GM21528 (cell line): Measurements from ENCODE around the gene CCNA1.

Experiments
- ATAC-seq: cut with Tn5 transposase; IDR thresholded peaks from one replicate; pipeline ENCODE4 v1.9.1; 2021; ENCODE audit warnings: mild to moderate bottlenecking, moderate library complexity; ENCODE audit not compliant: unreplicated experiment, low FRiP score

Gene CCNA1

DNA sequence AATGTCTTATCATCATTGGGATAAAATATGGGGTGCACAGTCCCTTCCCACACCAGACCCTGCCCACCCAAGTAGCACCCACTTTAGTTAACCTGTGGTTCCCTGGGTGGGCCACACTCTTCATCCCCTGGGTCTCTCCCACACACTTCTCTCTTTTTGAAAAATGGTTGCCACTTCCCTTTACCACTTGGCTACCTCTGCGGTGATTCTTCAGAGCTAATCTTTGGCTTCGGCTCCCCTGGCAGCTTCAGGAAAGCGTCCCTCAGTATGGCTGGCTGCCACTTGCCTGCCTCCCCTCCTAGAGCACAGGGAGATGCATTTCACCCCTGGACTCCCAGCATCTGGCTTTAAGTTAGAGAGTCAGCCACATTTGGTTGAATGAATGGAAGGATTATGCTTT, 18.2 kb downstream of the CCNA1 start:
- no peak for ATAC-seq

DNA sequence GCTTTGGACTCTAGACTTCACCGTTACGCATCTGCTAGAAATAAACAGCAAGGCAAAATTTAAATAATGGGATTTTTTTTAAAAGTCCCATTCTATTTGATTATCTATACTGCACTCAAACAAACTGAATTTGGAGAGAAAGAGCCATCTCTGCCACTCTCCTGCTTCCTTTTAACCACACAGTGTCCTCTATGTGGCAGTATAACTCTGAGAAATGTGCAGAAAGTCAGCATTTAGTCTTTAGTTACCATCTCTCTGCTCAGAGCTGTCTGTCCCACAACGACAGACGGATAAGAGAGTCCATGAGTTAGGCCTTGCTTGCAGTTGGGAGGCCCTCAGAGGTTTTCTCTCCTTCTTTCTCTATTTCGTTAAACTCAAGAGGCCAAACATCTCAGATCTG, 21.2 kb downstream of the CCNA1 start:
- ATAC-seq, result no peak

DNA sequence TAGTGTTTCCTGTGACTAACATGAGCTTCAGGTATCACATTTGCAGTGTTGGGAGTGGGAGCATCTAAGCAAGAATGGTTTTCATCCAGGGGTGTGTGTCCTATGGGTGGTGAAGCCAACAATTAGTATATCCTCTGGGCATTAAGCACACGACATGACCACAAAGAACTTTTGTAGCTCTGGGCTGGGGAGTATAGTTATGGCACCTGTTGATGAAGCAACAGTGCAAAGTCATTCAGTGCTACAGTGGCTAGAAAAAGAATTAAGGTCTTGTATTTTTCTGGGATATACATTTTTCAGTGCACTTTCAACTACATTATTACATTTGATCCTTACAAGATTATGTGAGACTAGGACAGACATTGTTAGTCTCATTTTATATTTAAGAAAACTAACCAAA, 21.8 kb downstream of the CCNA1 start:
- ATAC-seq, result no peak

DNA sequence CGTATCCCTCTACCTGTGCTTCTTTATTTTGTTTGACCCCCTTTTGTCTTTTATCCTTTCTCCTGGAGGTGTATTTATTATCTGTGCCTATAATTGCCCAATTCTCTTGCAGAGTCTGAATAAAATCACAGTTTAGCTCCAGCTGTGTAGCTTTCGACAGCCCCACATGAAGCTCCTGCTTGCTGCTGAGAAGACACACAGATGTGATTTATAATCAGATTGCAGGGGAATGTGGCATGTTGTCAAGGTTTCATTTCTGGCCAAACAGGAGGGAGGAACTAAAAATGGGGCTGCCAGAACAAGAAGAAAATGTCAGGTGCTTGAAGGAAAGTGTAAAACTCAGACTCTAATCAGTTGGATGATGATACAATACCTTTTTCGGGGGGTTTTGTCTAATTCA, 22.7 kb downstream of the CCNA1 start:
- ATAC-seq, result no peak

DNA sequence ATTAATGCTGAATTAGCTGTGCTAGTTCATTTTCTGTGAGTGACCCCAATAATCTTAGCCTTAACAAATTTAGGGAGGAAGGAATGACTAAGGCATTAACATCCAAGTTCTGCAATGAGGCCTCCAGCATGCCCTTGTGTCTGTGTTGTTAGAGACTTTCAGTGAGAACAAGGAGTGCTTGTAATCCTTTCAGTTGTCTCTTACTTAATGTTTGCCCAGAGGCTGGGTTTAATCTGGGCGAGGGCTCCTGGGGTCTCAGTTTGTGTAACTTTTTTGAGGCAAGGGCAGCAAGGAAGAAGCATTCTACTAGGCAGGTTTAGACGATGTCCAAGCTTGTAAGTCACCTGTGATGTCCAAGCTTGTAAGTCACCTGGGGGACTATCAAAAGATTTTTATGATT, 24.3 kb downstream of the CCNA1 start:
- no peak for ATAC-seq

DNA sequence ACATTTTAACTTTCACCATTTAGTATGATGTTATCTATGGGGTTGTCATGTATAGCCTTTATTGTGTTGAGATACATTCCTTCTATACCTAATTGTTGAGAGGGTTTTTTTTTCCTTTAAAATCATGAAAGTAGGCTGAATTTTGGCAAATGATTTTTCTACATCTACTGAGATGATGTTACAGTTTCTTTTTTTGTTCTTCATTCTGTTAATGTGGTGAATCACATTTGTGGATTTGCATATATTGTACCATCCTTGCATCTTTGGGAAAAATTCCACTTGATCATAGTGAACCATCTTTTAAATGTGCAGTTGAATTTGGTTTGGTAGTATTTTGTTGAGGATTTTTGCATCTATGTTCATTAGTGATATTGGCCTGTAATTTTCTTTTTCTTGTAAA, 29.2 kb downstream of the CCNA1 start:
- no peak for ATAC-seq

DNA sequence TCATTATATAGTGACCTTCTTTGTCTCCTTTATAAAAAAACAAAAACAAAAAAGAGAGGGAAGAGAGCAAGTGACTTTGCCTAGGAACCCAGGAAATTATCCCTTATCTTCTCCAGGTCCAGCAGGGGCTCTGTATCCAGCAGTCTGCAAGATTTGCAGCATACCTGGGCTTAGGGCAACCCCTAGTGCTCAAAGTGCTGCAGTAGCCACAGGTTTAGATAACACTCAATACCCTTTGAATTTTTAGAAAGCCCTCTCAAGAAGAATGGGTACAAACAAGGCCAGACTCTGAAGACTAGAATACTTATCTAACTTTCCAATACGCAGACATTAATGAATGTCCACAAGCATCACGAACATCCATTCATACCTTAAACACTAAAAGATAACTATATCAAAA, 43.2 kb downstream of the CCNA1 start:
- ATAC-seq, result no peak

DNA sequence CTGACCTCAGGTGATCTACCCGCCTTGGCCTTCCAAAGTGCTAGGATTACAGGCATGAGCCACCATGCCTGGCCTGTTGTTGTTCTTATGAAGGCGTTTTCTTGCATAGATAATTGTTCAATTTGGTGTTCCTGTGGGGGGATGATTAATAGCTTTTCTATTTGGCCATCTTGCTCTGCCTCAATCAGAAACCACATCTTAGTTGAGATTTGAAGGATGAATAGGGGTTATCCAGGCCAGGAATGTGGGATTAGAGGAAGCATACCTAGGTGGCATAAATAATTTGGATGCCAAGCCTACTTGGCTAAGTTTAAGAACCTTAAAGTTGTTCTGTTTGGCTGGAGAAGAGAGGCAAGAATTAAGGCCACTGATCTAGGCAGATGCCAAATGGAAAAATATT, 44.4 kb downstream of the CCNA1 start:
- no peak for ATAC-seq

DNA sequence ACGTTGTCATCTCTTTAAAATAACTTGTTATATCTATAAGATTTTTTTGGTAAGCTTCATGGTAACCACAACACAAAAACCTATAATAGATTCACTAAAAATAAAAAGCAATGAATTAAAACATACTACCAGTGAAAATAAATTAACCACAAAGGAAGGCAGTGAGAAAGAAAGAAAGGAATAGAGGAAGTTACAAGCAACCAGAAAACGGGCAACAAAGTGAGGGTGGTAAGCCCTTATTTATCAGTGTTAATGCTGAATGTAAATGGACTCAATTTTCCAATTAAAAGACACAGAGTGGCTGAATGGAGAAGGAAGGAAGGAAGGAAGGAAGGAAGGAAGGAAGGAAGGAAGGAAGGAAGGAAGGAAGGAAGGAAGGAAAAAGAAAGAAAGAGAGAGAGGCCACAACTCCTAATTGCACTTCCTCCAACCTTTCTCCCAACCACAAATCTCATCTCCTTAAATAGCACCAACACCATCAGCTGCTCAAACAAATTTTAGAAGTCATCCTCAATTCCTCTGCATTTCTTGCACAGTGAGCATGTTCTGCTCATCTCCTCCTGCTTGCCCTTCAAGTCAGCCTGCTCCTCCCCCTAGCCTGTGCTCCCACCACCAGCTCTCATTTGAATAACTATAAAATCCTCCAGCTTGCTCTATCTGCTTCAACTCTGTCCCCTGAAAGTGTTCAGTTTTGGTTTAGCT, 48.6 kb downstream of the CCNA1 start:
- no peak for ATAC-seq

DNA sequence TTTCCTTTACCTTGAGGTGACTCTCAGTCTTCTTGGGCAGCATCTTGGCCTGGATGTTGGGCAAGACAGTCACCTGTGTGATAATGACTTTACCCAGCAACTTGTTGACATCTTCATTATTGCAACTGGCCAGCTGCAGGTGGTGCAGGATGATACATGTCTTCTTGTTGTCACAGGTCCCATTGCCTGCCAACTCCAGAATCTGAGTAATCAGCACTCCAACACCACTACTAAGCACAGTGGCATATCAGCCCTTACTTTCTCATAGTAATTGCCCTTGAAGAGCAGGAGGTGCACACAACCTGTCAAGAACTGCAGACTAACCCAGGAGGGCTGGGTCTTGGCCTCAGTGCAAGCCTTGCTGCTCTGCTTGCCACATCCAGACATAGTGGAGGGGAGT, 57.8 kb downstream of the CCNA1 start:
- ATAC-seq, result no peak
